ENCODE measurements around the gene PTGFRN.

PTGFRN gene

GRCh38 chr1:116889380-116889779, 20.3 kb upstream of the PTGFRN start:
- DNase-seq (ENCODE audit: low spot score) = no peak

- DNase-seq (ENCODE audit: low spot score) = no peak
These were observed 18.2 kb upstream of the PTGFRN start for GRCh38 chr1:116891396-116892079.

DNA sequence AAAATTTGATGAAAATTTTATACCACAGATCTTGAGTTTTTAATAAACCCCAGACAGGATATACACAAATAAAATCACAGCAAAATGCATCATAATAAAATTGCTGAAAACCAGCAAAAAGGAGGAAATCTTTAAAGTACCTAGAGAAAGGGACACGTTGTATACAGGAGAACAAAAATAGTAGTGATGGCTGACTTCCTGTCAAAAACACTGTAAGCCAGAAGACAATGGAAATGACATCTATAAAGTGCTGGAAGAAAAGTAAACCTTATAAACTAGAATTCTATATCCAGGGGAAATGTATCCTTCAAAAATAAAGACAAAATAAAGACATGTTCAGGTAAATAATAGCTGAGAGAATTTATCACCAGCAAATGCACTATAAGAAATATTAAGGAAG, 14.6 kb upstream of the PTGFRN start:
- DNase-seq (ENCODE audit: low spot score) = no peak

- DNase-seq (ENCODE audit: low spot score) = no peak
These were observed 10.2 kb upstream of the PTGFRN start for GRCh38 chr1:116899529-116899928.

- DNase-seq (ENCODE audit: low spot score) = no peak
These were observed 9.0 kb upstream of the PTGFRN start for GRCh38 chr1:116900471-116901365.

- DNase-seq (ENCODE audit: low spot score) = no peak
These were observed 7.7 kb upstream of the PTGFRN start for GRCh38 chr1:116902027-116902426.

DNA sequence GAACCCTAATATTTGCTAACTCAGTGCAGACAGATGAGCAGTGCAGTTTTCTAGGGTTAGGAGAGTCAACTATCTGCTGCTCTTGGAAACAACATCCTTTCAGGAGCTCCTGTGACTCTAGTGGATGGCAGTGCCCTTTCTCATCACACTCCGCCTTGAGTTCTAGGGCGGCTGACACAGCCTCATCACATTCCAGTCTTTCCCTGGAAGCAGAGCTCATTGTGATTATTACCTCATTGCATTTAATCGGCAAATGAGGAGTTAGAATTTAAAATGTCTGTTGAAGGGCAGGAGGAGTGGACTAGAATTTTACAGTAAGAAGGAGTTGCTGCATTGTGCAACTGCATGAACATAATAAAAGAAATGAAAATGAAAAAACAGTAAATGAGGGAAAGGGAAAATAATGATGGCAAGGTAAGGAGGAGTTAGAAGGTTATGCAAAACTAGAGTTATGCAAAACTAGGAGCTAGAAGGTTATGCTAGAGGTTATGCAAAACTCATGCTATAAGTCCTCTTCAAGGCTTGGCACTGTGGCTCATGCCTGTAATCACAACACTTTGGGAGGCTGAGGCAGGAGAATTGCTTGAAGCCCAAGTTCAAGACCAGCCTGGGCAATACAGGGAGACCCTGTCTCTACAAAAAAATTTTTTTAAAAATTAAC, 6.9 kb upstream of the PTGFRN start:
- DNase-seq (ENCODE audit: low spot score) = no peak

- no peak for DNase-seq (ENCODE audit: low spot score)
These were observed 4.9 kb upstream of the PTGFRN start for GRCh38 chr1:116904791-116905320.

DNA sequence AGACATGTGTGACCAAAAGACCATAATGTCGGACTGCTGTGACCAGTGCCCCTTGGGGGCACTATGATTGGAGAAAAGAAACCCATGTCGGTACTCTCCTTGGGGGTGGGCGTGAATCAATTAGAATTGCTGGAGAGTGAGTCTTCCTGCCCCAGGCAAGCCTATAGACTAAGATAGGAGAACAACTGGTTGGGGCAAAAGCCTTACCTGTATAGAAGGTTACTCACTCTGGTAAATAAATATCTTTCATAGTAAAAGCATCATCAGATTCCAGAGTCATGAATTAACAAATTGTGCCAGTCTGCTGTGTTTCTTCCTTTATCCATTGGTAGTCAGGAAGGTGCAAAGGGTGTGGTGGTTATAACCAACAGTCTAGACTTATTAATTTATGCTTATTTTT, 2.9 kb upstream of the PTGFRN start:
- no peak for DNase-seq (ENCODE audit: low spot score)

GRCh38 chr1:116907351-116907750, 2.4 kb upstream of the PTGFRN start:
- DNase-seq (ENCODE audit: low spot score) = no peak

GRCh38 chr1:116908266-116908665, 1.4 kb upstream of the PTGFRN start:
- no peak for DNase-seq (ENCODE audit: low spot score)

- DNase-seq (ENCODE audit: low spot score) = no peak
These were observed 750 bp upstream of the PTGFRN start for GRCh38 chr1:116908820-116909511.

GRCh38 chr1:116910379-116911187, 867 bp downstream of the PTGFRN start:
- DNase-seq (ENCODE audit: low spot score) = no peak

- DNase-seq (ENCODE audit: low spot score) = no peak
These were observed 1.5 kb downstream of the PTGFRN start for GRCh38 chr1:116911188-116911553.

GRCh38 chr1:116911779-116912469, 2.2 kb downstream of the PTGFRN start:
- no peak for DNase-seq (ENCODE audit: low spot score)

GRCh38 chr1:116912846-116913245, 3.1 kb downstream of the PTGFRN start:
- no peak for DNase-seq (ENCODE audit: low spot score)

GRCh38 chr1:116913941-116914340, 4.2 kb downstream of the PTGFRN start:
- no peak for DNase-seq (ENCODE audit: low spot score)

- no peak for DNase-seq (ENCODE audit: low spot score)
These were observed 5.0 kb downstream of the PTGFRN start for GRCh38 chr1:116914667-116915066.

- no peak for DNase-seq (ENCODE audit: low spot score)
These were observed 5.5 kb downstream of the PTGFRN start for GRCh38 chr1:116915086-116915661.

DNA sequence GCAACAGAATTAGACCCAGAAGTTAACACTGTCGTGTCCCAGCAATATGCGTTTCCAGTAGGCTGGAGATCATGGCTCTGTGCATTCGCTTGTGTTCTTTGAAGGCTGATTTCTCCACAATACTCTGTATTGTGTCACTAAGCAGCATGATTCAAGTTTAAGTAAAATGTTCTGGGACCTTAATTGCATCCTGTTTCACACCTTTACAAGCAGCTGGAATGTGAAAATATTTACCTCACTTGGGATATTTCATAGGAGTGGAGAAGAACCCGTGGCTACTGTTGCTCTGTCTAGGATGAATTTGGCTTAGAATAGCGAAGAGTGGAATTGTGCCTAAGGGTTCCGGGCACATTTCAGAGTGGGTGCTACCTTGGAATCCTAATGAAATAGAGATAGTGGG, 6.3 kb downstream of the PTGFRN start:
- no peak for DNase-seq (ENCODE audit: low spot score)

All from hematopoietic multipotent progenitor cell treated with erythropoietin and hydrocortisone succinate and interleukin-3 and kit ligand, for 17 days (in vitro differentiated cells).